ENCODE measurements around the gene DMD. TPM values are rescaled to one million over a fixed set of nuclear protein-coding genes. Genes with fewer than 3 reads are reported as not detected.

DMD gene
- total RNA-seq, 1 donor from 2014 or later: 22.9 TPM

GRCh38 chrX:31717474-31717873 lies 1493.9 kb downstream of the DMD start:
- intact Hi-C loops (cut with micrococcal nuclease): no loop called here
- H3K9me3 Mint-ChIP-seq: no peaks in the 10 kb centered on the region
- no peak for DNase-seq
- no peak for ATAC-seq (ENCODE audit: low read depth)
- H3K4me3 Mint-ChIP-seq: no peak overlapping the region
- TF ChIP-seq CTCF (IDR thresholded peaks at IDR 0.05): no peak
- ChIA-PET CTCF (no interaction called here), POLR2A (no interaction called here)
- H3K27me3 Mint-ChIP-seq: no peaks in the 10 kb centered on the region
- H3K36me3 Mint-ChIP-seq (ENCODE audit: low read depth): no peaks in the 10 kb centered on the region
- no peak overlapping the region for H3K27ac Mint-ChIP-seq
- no peaks in the 10 kb centered on the region for H3K4me1 Mint-ChIP-seq

GRCh38 chrX:31715675-31716074 lies 1495.7 kb downstream of the DMD start:
- H3K36me3 Mint-ChIP-seq (ENCODE audit: low read depth): no peaks in the 10 kb centered on the region
- H3K27ac Mint-ChIP-seq: no peak overlapping the region
- no peak overlapping the region for H3K4me3 Mint-ChIP-seq
- CTCF ChIA-PET: no interaction called here
- DNase-seq (no peak), ATAC-seq (ENCODE audit: low read depth) (no peak)
- no peaks in the 10 kb centered on the region for H3K27me3 Mint-ChIP-seq
- no peaks in the 10 kb centered on the region for H3K9me3 Mint-ChIP-seq
- TF ChIP-seq CTCF (IDR thresholded peaks at IDR 0.05): no peak
- H3K4me1 Mint-ChIP-seq: no peaks in the 10 kb centered on the region
- POLR2A ChIA-PET: no interaction called here
- intact Hi-C loops (cut with micrococcal nuclease): no loop called here

- Mint-ChIP-seq H3K27me3 (no peaks in the 10 kb centered on the region), H3K36me3 (ENCODE audit: low read depth) (no peaks in the 10 kb centered on the region), H3K4me1 (no peaks in the 10 kb centered on the region), H3K4me3 (no peak overlapping the region), H3K27ac (no peak overlapping the region), H3K9me3 (no peaks in the 10 kb centered on the region)
- no peak for TF ChIP-seq CTCF (IDR thresholded peaks at IDR 0.05)
- POLR2A ChIA-PET: no interaction called here
- ATAC-seq (ENCODE audit: low read depth): no peak
- intact Hi-C loops (cut with micrococcal nuclease): no loop called here
- DNase-seq: no peak
- CTCF ChIA-PET: no interaction called here
Measured at GRCh38 chrX:31714797-31715196, 1496.6 kb downstream of the DMD start.

GRCh38 chrX:31713120-31713519 lies 1498.2 kb downstream of the DMD start:
- DNase-seq: no peak
- Mint-ChIP-seq H3K4me3 (no peak overlapping the region), H3K27me3 (no peaks in the 10 kb centered on the region), H3K4me1 (no peaks in the 10 kb centered on the region), H3K9me3 (no peaks in the 10 kb centered on the region), H3K36me3 (ENCODE audit: low read depth) (no peaks in the 10 kb centered on the region), H3K27ac (no peak overlapping the region)
- intact Hi-C loops (cut with micrococcal nuclease): no loop called here
- no peak for TF ChIP-seq CTCF (IDR thresholded peaks at IDR 0.05)
- no peak for ATAC-seq (ENCODE audit: low read depth)
- POLR2A ChIA-PET: no interaction called here
- CTCF ChIA-PET: no interaction called here

- H3K27me3 Mint-ChIP-seq: no peaks in the 10 kb centered on the region
- CTCF ChIA-PET: no interaction called here
- H3K4me1 Mint-ChIP-seq: no peaks in the 10 kb centered on the region
- TF ChIP-seq CTCF (IDR thresholded peaks at IDR 0.05): no peak
- no peaks in the 10 kb centered on the region for H3K9me3 Mint-ChIP-seq
- POLR2A ChIA-PET: no interaction called here
- ATAC-seq (ENCODE audit: low read depth): no peak
- DNase-seq: no peak
- H3K27ac Mint-ChIP-seq: no peak overlapping the region
- no peak overlapping the region for H3K4me3 Mint-ChIP-seq
- intact Hi-C loops (cut with micrococcal nuclease): no loop called here
- H3K36me3 Mint-ChIP-seq (ENCODE audit: low read depth): no peaks in the 10 kb centered on the region
Measured at GRCh38 chrX:31711166-31711565, 1500.2 kb downstream of the DMD start.
